Activated T-cell treated with anti-CD3 and anti-CD28 coated beads for 48 hours (primary cell): ENCODE data around the gene SLC35F5.
A peak's percentile ranks its signal among the peaks of the same experiment; 100 is the strongest.
"Not testable (repeated sequence)": the region's sequence is repeated elsewhere in the genome, so short reads cannot be mapped to it uniquely, and the experiment has no call there.

Source experiments
- DNase-seq: peaks from one replicate; pipeline ENCODE4 v3.0.0-alpha.2; 2020; ENCODE audit warnings: low read depth

Gene SLC35F5, protein sequence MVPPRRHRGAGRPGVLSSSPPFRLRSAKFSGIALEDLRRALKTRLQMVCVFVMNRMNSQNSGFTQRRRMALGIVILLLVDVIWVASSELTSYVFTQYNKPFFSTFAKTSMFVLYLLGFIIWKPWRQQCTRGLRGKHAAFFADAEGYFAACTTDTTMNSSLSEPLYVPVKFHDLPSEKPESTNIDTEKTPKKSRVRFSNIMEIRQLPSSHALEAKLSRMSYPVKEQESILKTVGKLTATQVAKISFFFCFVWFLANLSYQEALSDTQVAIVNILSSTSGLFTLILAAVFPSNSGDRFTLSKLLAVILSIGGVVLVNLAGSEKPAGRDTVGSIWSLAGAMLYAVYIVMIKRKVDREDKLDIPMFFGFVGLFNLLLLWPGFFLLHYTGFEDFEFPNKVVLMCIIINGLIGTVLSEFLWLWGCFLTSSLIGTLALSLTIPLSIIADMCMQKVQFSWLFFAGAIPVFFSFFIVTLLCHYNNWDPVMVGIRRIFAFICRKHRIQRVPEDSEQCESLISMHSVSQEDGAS

GRCh38 chr2:113756355-113757137 lies at the start of gene SLC35F5:
Gene SLC35F5, minus strand, starts transcription at chr2:113756642. Its CDS starts 233 bp downstream, at chr2:113756409.
- peak; percentile 95 for DNase-seq

- DNase-seq, result no peak
Observed at GRCh38 chr2:113799375-113799774, 42.9 kb upstream of the SLC35F5 start.

GRCh38 chr2:113797237-113797636 lies 40.8 kb upstream of the SLC35F5 start:
- no peak for DNase-seq

DNA sequence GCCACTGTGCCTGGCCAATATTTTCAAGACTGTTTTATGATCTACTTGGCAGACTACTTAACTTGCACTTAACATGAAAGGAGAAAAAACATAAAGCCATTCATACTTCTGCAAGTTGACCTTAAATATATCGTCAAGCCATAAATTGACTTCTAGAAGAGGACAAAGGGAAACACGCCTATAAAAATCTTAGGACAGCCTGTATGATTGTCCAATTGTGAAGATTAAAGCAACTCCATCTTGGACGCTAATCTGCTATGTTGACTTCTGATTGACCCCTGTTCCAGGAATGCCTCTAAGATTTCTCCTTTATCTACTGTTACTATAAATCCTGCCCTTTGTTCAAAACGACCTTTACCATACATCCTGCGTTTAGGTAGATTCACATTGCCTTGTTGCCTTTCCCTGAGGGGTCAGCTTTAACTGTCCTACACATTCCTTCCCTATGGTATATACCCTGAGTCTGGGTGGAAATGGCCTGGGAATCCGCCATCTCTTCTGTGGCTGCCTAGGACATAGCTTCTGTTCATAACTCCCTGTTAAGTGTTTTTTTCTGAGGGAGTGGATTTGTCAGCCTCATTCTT lies 40.2 kb upstream of the SLC35F5 start:
- no peak for DNase-seq

DNA sequence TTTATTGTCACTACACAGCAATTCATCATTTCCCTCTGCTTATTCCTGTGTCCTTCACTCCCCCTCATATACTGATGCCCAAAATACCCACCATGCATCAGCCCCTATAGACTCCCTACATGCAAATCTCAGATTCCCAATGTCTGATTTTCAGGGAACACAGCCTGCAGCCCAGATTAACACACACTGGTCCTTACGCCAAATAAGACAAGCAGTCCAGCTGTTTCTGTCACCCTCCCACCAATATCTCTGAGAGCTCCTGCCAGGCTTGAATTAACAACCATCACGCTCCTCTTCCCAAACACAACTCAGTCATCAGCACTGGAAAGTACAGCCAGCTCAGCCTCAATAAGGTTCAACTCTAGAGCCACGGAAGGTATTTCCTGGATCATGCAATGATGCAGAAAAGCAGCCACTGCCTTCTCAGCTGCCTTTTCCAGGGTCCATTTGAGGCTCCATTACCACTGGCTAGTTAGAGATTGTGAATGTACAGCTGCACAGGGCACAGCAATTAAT lies 39.0 kb upstream of the SLC35F5 start:
- DNase-seq, result no peak

DNA sequence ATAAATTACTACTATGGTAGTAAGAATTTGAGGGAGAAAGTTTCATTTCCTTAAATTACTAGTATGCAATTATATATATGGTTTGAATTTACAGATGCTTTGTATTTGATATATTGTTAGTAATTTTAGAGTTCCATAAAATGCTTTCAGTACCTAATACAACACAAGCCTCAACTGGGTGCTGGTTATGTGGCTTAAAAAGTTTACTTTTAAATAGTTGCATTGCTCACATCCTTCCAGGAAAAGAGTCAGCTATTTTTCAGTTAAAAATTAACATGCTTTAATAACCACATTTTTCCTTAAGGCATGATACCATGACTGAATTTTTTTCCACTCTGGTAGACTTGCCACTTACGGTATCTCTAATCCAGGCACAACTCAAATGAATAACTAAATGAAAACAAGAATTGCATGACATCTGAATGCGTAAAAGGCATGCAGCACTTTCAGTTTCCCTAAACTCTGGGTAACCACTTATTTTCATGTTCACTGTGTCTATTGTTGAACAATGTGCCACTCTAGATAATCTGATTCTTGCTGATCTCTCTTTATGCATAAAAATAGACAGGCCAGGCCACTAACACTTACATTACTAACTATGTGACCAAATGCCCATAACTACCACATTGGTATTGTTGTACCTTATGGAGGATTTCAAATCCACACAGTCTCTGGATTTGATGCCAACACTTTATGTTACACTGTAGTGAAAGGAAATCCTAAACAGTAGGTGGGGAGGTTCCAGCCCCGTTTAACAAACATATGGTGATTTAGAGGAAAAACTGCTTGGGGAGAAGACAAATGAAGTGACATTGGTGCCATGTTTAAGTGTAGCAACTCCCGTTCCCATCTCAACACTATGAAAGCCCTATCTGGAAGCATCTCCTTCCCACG lies 35.5 kb upstream of the SLC35F5 start:
- no peak for DNase-seq

- DNase-seq, result no peak
Observed at GRCh38 chr2:113784823-113785744, 28.6 kb upstream of the SLC35F5 start.

DNA sequence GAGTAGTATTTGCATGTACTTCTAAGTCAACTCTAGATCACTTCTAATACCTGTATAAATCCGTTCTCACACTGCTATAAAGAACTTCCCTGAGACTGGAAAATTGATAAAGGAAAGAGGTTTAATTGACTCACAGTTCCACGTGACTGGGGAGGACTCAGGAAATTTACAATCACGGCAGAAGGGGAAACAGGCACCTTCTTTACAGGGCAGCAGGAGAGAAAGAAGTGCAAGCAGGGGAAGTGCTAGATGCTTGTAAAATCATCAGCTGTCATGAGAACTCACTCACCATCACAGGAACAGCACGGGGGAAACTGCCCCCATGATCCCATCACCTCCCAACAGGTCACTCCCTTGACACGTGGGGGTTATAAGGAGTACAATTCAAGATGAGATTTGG lies 24.0 kb upstream of the SLC35F5 start:
- no peak for DNase-seq

DNA sequence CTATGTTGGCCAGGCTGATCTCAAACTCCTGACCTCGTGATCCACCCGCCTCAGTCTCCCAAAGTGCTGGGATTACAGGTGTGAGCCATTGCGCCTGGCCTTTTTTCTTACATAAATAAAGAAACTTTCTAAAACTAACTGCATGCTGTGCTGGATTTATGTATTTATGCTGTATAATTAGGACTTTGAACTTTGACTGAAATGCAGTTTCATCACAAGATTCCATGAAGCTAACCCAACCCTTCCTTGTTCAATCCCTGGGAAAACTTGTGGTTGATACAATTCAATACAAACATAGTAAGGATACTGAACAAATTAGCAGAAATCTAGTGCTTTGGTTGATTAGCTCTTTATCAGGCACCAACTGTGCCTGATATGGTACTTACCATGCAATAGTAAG lies 20.9 kb upstream of the SLC35F5 start:
- DNase-seq, result no peak

GRCh38 chr2:113776949-113777348 lies 20.5 kb upstream of the SLC35F5 start:
- no peak for DNase-seq

GRCh38 chr2:113774616-113775015 lies 18.2 kb upstream of the SLC35F5 start:
- DNase-seq, result not testable (repeated sequence)

GRCh38 chr2:113770929-113771328 lies 14.5 kb upstream of the SLC35F5 start:
- DNase-seq, result no peak

DNA sequence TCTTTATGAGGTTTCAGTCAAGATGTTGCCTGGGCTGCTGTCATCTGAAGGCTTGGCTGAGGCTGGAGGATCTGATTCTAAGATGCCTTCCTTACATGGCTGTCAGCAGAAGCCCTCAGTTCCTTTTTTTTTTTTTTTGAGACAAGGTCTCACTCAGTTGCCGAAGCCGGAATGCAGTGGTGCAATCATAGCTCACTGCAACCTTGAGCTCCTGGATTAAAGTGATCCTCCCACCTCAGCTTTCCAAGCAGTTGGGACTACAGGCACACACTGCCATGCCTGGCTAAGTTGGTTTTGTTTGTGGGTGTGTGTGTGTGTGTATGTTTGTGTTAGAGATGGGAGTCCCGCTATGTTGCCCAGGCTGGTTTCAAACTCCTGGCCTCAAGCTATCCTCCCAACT lies 13.1 kb upstream of the SLC35F5 start:
- no peak for DNase-seq

DNA sequence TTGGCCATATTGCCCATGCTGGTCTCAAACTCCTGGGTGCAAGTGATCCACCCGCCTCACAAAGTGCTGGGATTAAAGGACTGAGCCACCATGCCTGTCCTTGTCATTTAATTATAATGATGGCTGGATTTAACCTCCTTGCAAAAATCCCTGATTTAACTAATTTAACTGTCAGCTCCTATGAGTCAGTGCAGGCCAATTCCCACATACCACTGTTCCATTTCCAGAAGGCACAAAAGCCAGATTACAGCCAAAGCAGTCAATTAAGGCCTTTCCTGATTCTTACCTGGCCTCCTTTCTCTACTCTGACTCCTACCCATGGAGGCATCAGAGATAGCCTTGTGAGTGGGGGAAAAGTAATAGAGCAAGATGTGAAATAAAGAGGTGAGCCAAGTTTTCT lies 12.3 kb upstream of the SLC35F5 start:
- no peak for DNase-seq

DNA sequence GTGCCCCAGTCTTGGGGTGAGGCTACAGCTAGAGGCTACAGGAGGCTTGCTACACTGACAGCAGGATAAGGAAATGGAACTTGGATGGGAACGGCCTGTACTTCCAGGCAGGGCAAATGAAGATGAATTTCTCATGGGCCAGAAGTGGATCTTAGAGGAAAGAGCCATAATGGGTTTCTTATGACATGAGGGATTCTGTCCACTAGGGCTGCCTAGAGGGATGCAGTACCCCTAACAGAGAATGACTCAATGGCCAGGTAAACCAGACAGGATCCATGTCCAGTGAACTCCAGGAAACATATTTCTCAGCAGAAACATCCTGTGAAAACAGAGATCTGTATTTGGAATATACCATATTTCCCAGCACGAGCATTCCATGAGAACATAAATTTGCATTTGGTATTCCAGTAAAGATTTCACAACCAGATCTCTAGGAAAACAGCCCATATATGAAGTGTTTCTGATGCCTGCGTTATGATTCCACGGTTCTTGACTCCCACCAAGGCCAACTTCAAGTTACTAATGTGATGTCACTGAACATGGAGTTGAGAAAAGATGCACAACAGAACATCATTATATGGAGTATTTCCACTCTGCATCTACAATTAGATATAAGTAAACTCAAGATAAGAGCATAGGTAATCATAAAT lies 11.5 kb upstream of the SLC35F5 start:
- no peak for DNase-seq

- no peak for DNase-seq
Observed at GRCh38 chr2:113765276-113765675, 8.8 kb upstream of the SLC35F5 start.

- DNase-seq, result no peak
Observed at GRCh38 chr2:113762377-113763118, 6.1 kb upstream of the SLC35F5 start.

DNA sequence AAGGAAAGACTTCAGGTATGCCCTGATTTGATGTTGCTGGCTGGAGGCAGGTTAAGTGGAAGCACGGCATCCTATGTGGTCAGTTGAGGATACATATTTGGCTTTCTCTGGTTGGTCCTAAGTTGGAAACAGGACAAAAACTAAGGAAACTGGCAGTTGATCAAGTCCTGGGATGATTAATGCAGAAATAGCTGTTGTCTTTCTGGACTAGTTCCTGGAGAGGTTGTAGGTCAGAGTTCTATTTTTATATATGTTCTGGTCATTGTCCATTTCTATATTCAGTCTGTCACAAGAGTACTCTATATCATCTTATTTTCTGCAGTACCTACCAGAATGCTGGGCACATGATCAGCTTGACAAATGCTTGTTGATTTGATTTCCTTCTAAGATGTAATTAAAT lies 4.0 kb upstream of the SLC35F5 start:
- DNase-seq, result no peak

DNA sequence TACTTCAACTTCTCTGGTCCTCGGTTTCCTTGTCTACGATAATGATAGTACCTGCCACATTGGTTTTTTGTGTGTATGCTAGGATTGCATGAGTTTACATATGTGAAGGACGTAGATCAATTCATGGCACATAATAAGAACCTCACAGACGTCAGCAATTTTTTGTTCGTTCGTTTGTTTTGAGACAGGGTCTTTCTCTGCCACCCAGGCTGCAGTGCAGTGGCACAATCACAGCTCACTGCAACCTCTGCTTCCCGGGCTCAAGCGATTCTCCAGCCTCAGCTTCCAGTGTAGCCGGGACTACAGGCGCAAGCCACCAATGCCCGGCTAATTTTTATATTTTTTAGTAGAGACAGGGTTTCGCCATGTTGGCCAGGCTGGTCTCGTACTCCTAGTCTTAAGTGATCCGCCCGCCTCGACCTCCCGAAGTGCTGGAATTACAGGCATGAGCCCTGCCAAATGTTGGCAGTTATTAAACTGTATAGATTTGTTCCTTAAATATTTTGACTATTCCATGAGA lies 756 bp upstream of the SLC35F5 start:
- no peak for DNase-seq
